T follicular helper cell (primary cell): ENCODE measurements around the gene SMARCD1.

Source experiments
- DNase-seq: peaks from one replicate; pipeline ENCODE4 v3.0.0-alpha.2; 2020; ENCODE audit warnings: low read depth

Gene SMARCD1

DNA sequence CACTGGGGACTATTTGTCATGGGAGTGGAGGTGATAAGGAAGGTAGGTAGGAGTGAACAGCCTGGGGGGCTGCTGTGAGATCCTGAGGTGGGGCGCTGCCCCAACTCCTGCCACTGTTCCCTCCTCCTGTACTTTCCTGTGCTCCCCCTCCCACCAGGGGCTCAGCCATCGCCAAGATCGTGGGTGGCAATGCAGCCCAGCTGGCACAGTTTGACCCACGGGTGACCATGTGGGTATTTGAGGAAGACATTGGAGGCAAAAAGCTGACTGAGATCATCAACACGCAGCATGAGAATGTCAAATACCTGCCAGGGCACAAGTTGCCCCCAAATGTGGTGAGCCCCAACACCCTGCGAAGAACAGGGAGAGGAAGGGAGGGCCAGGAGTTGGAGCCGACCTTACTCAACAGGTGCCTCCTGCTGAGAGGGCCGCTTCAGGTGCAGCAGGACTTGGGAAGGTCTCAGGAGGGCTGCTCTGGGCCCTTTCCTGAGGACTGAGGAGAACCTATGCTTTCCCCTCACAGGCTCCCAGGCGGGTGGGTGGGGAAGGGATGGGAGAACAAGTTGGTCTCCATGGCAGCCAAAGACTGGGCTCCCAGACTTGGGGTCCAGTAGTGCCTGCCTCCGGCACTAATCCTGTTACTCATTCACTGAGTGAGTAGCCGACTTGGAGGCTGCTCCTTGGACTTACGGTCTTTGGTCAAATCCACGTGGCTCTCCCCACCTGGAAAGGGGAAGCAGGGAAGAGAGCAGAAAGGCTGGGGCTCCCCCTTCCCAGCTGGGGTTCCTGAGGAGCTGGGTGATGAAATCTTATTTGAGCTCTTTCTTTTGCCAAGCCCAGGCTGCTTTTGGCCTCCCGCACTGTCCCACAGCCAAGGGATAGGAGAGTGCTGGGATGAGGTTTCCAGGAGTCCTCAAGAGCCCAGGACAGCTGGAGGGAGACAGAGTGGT, 19.6 kb downstream of the SMARCD1 start:
- no peak for DNase-seq

DNA sequence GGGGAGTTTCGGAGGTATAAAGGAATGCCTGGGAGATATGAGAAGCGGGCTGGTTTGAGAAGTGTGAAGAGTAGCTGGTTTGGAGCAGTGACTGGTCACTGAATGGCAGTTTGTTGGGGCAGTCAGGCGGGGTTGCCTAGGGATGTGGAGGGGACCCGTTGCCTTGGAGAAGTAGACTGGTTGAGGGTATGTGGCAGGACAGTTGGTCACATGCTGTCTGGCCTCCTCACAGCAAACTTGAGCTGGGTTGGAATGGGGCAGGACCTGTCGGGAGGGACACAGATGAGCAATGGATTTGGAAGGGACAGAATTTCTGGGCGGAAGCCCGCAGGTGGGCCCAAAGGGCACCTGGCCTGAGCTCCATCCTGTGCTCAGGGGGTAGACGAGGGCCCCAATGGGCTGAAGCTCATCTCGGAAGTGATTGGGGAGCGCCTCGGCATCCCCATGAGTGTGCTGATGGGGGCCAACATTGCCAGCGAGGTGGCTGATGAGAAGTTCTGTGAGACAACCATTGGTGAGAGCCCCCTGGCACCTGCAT, 20.8 kb downstream of the SMARCD1 start:
- DNase-seq, result no peak

DNA sequence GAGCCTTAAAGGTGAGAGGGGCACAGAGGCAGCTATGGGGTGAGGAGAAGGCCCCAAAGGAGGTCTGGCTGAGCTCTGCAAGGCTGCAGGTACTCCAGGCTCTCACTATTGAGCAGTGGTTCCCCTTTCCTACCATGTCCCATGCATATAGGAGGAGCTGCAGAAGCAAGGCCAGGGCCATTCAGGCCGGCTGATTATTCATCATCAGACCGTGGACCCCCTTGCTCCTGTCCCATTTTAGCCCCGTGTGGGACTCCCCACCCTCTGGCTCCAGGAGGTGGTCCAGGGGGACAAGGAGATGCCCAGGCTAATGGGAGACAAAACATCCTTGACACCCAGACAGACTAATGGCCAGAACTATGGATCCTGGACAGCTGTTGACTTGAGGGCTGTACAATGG, 21.8 kb downstream of the SMARCD1 start:
- DNase-seq, result no peak

GRCh38 chr12:50107416-50108268, 22.5 kb downstream of the SMARCD1 start:
- DNase-seq, result no peak

DNA sequence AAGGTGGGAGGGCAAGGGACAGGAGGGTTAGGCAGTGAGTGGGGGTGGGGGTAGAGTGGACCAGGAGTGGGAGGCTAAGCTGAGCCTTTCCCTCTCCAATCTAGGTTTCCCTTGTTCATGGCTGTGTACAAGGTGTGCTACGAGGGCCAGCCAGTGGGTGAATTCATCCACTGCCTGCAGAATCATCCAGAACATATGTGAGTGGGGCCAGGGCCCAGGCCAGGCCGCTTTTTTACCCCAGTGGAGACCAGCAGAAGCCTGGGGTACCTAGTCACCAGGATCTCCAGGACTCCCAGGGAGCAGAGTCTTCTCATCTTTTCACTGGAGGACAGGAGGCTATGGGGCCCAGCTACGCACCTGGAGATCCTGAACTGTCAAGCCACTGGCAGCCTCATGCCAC, 24.2 kb downstream of the SMARCD1 start:
- no peak for DNase-seq

DNA sequence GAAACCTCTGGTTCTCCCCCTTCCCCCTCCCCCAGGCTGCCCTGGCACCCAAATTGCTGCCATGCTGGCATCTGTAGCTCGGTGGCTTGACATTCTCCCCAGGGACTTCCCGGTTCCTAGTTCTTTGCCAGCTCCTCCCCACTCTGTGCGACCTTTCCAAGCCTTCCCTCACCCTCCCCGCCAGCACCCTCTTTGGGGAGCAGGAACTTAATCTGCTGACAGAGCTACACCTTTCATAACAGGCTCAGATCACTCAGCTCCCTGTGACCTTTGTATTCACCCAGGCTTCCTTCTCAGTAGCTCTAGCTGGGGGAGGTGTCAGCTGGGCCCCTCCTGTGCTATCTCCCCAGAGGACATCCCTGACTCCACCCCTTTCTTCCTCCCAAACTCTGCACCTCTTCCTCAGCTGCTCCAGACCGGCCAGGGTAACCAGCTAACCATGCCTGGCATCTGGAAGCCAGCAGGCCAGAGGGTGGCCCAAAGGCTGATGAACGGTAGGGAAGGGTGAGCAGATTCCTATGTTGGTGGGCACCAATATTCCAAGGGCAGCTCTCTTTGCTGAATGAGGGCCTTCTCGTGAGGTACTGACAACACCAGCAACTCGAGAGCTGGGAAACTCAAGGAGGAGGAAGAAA, 25.1 kb downstream of the SMARCD1 start:
- no peak for DNase-seq

- no peak for DNase-seq
Observed at GRCh38 chr12:50110762-50111351, 25.7 kb downstream of the SMARCD1 start.

GRCh38 chr12:50111395-50111692, 26.2 kb downstream of the SMARCD1 start:
- DNase-seq, result no peak

- peak; percentile 98 for DNase-seq
Observed at GRCh38 chr12:50111693-50112455, 26.7 kb downstream of the SMARCD1 start, which contains the start of gene COX14. TSS of gene COX14 (plus strand) at chr12:50112236. CDS start at chr12:50120044, 7,808 bp downstream.

GRCh38 chr12:50112456-50113218, 27.5 kb downstream of the SMARCD1 start:
- no peak for DNase-seq

GRCh38 chr12:50117057-50117622, 32.0 kb downstream of the SMARCD1 start:
- DNase-seq, result no peak

GRCh38 chr12:50119387-50119786, 34.2 kb downstream of the SMARCD1 start:
- no peak for DNase-seq

DNA sequence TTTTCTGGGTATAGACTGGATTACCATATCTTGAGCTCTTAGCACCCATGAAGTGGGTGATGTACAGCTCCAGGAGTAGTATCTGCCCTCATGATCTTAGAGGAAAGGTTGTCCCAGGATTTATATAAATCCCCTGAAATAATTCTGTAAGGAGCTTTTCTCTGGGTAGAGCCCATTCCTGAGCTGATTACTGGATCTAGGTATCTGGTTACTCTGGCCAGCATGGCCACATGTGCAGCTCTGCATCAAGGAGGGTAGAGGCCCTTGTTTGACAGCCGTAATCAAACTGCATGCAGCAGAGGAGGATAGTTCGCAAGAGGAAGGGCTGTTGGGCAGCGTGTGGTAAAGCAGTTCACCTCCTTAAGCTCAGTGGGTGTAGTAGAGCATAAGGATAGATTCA, 35.4 kb downstream of the SMARCD1 start:
- no peak for DNase-seq

DNA sequence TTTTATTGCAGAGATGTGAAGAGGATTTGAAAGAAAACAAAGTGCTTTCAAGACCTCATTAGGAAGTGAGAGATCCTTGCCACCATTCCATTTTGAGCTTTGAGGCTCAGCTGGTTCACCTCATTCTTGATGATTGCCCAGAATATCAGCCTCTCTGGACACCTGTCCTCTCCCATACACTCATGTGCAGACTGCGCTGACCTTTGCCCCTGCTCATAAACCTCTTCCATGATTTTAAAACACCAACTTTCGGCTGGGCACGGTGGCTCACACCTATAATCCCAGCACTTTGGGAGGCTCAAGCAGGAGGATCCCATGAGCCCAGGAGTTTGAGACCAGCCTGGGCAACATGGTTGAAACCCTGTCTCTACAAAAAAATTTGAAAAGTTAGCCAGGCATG, 35.8 kb downstream of the SMARCD1 start:
- DNase-seq, result no peak

DNA sequence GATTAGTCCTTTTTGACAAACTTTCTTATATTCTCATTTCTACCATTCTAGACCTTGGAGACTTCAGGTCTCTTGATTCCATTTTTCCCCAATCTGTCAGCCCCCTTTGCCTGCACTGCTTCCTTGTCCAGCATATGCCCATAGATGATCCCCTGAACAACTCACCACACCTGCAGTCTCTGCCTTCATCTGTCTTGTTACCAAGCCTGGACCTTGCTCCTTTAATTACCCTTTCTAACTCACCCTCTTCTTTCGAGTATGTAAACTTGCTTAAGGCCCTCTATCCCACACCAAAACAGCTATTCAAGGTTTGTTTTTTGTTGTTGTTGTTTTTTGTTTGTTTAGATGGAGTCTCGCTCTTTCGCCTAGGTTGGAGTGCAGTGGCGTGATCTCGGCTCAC, 36.5 kb downstream of the SMARCD1 start:
- DNase-seq, result no peak

DNA sequence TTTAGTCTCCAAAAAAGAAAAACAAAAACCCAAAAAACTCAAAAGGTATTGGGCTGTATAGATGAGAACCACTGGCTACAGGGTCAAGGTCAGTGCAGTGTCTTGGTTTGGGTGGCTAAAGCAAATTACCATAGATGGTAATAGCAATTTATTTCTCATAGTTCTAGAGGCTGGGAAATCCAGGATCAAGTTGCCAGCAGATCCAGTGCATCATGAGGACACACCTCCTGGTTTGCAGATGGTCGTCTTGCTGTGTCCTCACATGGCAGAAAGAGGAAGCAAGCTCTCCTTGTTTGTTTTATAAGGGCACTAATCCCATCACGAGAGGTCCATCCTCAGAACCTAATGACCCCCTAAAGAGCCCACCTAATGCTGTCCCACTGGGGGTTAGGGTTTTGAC, 38.1 kb downstream of the SMARCD1 start:
- DNase-seq, result no peak

- no peak for DNase-seq
Observed at GRCh38 chr12:50127546-50127945, 42.4 kb downstream of the SMARCD1 start.

DNA sequence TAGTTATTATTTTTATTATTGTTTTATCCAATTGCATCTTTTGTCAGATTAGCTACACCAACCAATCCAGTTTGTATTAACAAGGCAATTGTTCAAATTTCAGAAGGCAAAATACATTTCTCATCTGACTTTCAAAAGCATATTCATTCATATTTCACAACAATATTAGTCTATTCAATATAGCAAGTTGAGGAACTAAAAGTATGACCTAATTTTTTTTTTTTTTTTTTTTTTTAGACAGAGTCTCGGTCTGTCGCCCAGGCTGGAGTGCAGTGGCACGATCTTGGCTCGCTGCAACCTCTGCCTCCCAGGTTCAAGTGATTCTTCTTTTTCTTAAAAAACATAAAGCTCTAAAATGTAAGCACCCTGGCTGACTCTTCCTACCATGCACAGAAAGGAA, 44.1 kb downstream of the SMARCD1 start:
- DNase-seq, result no peak

DNA sequence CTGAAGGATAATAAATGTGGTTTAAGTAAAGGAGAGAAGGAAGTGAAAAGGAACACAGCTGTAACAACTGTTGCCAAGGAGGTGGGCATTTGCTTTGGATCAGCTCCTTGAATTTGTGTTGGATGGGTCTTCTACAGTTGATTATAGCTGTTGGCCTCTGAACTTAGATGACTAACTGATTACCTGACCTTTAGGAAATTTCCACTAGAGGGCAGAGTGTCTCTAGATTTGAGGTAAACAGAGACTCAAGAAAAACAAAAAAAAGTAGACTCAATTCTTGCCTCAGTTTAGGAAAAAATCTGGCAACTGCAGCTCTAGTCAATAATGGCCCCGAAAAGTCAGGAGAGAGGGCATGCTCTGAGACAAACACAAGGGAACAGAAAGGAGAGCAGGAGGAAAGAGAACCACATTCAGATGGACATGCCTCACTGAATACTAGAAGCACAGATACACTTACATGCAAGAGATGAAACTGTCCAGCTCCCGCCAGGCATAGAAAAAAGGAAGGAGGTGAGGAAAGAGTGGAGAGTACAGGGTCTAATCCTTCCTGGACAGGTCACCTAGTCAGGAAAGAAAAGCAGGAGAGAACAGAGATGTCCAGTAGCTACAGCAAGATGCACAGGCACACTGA, 47.5 kb downstream of the SMARCD1 start:
- no peak for DNase-seq
